GM23338 (cell line): ENCODE measurements around the gene PDYN. TPM values are rescaled to one million over a fixed set of nuclear protein-coding genes. Genes with fewer than 3 reads are reported as not detected.

Experiments used
- ATAC-seq: fragments of 200-7000 bp; cut with Tn5 transposase; 3 replicates; pipeline ENCODE4 v1.9.1; 2020
- DNase-seq: peaks from one replicate; pipeline ENCODE4 v3.0.0-alpha.2; 2015; ENCODE audit warnings: low spot score
- H2AFZ ChIP-seq: fragments of 200-600 bp; sonication (generic); 2 replicates; pipeline ENCODE4 v1.8.0; 2016; ENCODE audit warnings: antibody characterized with exemption, mild to moderate bottlenecking, moderate library complexity
- H3F3A ChIP-seq: fragments of 200-600 bp; sonication (generic); replicated peaks from 2 replicates; pipeline ENCODE4 v1.8.0; 2017; ENCODE audit warnings: antibody characterized with exemption, mixed run types, low read depth
- H3K27ac ChIP-seq: fragments of 200-600 bp; sonication (generic); 2 replicates; pipeline ENCODE4 v1.6.1; 2016; ENCODE audit warnings: low read depth
- H3K27me3 ChIP-seq: fragments of 200-600 bp; sonication (generic); 2 replicates; pipeline ENCODE4 v1.8.0; 2016; ENCODE audit warnings: mild to moderate bottlenecking, mixed run types, moderate library complexity; ENCODE audit not compliant: insufficient read depth
- H3K36me3 ChIP-seq: fragments of 200-600 bp; sonication (generic); 2 replicates; pipeline ENCODE4 v1.8.0; 2016; ENCODE audit warnings: mild to moderate bottlenecking; ENCODE audit not compliant: insufficient read depth
- H3K4me1 ChIP-seq: fragments of 200-600 bp; sonication (generic); 2 replicates; pipeline ENCODE4 v1.8.0; 2016; ENCODE audit warnings: mild to moderate bottlenecking, moderate library complexity; ENCODE audit not compliant: insufficient read depth
- H3K4me2 ChIP-seq: fragments of 200-600 bp; sonication (generic); 2 replicates; pipeline ENCODE4 v1.7.1; 2017; ENCODE audit warnings: mixed run types
- H3K4me3 ChIP-seq: fragments of 200-600 bp; sonication (generic); 2 replicates; pipeline ENCODE4 v1.6.1; 2016; ENCODE audit warnings: mixed run types
- H3K79me2 ChIP-seq: fragments of 200-600 bp; sonication (generic); replicated peaks from 2 replicates; pipeline ENCODE4 v1.8.0; 2017; ENCODE audit warnings: mild to moderate bottlenecking; ENCODE audit not compliant: insufficient read depth
- H3K9me2 ChIP-seq: fragments of 200-600 bp; sonication (generic); 2 replicates; pipeline ENCODE4 v1.8.0; 2017; ENCODE audit not compliant: insufficient read depth
- H4K20me1 ChIP-seq: fragments of 200-600 bp; sonication (generic); replicated peaks from 2 replicates; pipeline ENCODE4 v1.8.0; 2017; ENCODE audit warnings: mild to moderate bottlenecking; ENCODE audit not compliant: insufficient read depth
- H3K27ac Mint-ChIP-seq: 2 replicates; pipeline ENCODE4 v1.8.0; 2020; ENCODE audit warnings: inconsistent platforms, mild to moderate bottlenecking, moderate library complexity, mixed read lengths
- H3K27me3 Mint-ChIP-seq: 3 replicates; pipeline ENCODE4 v1.8.0; 2022; ENCODE audit warnings: low read depth, mild to moderate bottlenecking, moderate library complexity, mixed read lengths, inconsistent platforms; ENCODE audit not compliant: insufficient read depth, poor library complexity
- H3K36me3 Mint-ChIP-seq: 3 replicates; pipeline ENCODE4 v1.8.0; 2021; ENCODE audit warnings: low read depth, mild to moderate bottlenecking, inconsistent platforms, moderate library complexity, mixed read lengths
- H3K4me1 Mint-ChIP-seq: 3 replicates; pipeline ENCODE4 v1.8.0; 2020; ENCODE audit warnings: mild to moderate bottlenecking, inconsistent platforms, mixed read lengths
- H3K4me3 Mint-ChIP-seq: 3 replicates; pipeline ENCODE4 v1.8.0; 2021; ENCODE audit warnings: moderate library complexity, mild to moderate bottlenecking, inconsistent platforms, mixed read lengths
- H3K9me3 Mint-ChIP-seq: 3 replicates; pipeline ENCODE4 v1.8.0; 2020; ENCODE audit warnings: moderate library complexity, mild to moderate bottlenecking, inconsistent platforms, mixed read lengths
- CTCF ChIP-seq, 2 experiments: fragments of 200-600 bp in 1 of 2; sonication (generic) in 1 of 2; conservative IDR thresholded peaks; 2 replicates each; pipeline versions ENCODE4 v1.5.1 to v1.6.1; 2016 to 2017; ENCODE audit warnings: antibody characterized with exemption in 2 of 2, low read depth in 2 of 2, mild to moderate bottlenecking in 2 of 2, moderate library complexity in 1 of 2
- EZH2phosphoT487 ChIP-seq: fragments of 200-600 bp; sonication (generic); IDR thresholded peaks from one replicate; pipeline ENCODE4 v1.8.1; 2018; ENCODE audit warnings: antibody characterized with exemption; ENCODE audit not compliant: unreplicated experiment
- JUNB ChIP-seq: IDR thresholded peaks from one replicate; pipeline ENCODE4 v1.6.1; 2016; ENCODE audit warnings: antibody characterized with exemption; ENCODE audit not compliant: unreplicated experiment
- STAT1 ChIP-seq: IDR thresholded peaks from one replicate; pipeline ENCODE4 v1.6.1; 2016; ENCODE audit warnings: antibody characterized with exemption; ENCODE audit not compliant: unreplicated experiment
- ZNF114 ChIP-seq: fragments of 250-450 bp; sonication (Bioruptor Pico); IDR thresholded peaks from 2 replicates; pipeline ENCODE4 v1.5.0; 2020; ENCODE audit warnings: mild to moderate bottlenecking, moderate library complexity
- ZNF331 ChIP-seq: fragments of 250-450 bp; sonication (Bioruptor Pico); IDR thresholded peaks from 2 replicates; pipeline ENCODE4 v1.5.0; 2020; ENCODE audit warnings: low read depth, mild to moderate bottlenecking, moderate library complexity
- ZNF462 ChIP-seq: fragments of 250-450 bp; sonication (Bioruptor Pico); IDR thresholded peaks from 2 replicates; pipeline ENCODE4 v1.5.0; 2020; ENCODE audit warnings: mild to moderate bottlenecking, moderate library complexity
- polyA plus RNA-seq: library from polyadenylated mRNA; unstranded; fragments of >200 nt; fragmentation: Nextera tagmentation; extraction: Ambion mirVana; gene quantifications from 2 replicates; pipeline ENCODE4 v1.2.1, GENCODE V29; 2016
- total RNA-seq: library from RNA; depleted of rRNA; stranded (reverse); fragments of >200 nt; shearing (Covaris generic); gene quantifications from 2 replicates; pipeline ENCODE4 v1.2.3, GENCODE V29; 2014

Gene PDYN
- total and polyA plus RNA-seq, 2 experiments from 2014 or later = 0.21 to 0.24 TPM

GRCh38 chr20:2010533-2010932 lies 16.7 kb upstream of the PDYN start:
- DNase-seq = no peak
- no peak overlapping the region for H3K4me3 ChIP-seq
- H3K27ac Mint-ChIP-seq = no peak overlapping the region

More at GRCh38 chr20:2010533-2010932, 16.7 kb upstream of the PDYN start:
- TF ChIP-seq EZH2phosphoT487 = no peak
- TF ChIP-seq STAT1 = no peak
- TF ChIP-seq ZNF331 (CRISPR knock-in tag) = no peak
- TF ChIP-seq JUNB = no peak
- no peak for TF ChIP-seq ZNF462 (CRISPR knock-in tag)
- TF ChIP-seq ZNF114 (CRISPR knock-in tag) = no peak
- no peak for TF ChIP-seq CTCF (conservative IDR thresholded peaks at IDR 0.05; ENCODE audit: low read depth in 2 of 2)
- Histone ChIP-seq H3K4me1 (peaks cover 5% of the 10 kb centered on the region; the same call in 1 of the 2 replicates), H3K79me2 (no peaks in the 10 kb centered on the region), H3F3A (no peaks in the 10 kb centered on the region), H3K27ac (no peak overlapping the region), H3K27me3 (peaks cover 10% of the 10 kb centered on the region), H3K36me3 (no peaks in the 10 kb centered on the region), H3K9me2 (no peaks in the 10 kb centered on the region), H3K4me2 (no peak overlapping the region), H2AFZ (no peak overlapping the region), H4K20me1 (no peaks in the 10 kb centered on the region)
- Mint-ChIP-seq H3K27me3 (peaks cover 11% of the 10 kb centered on the region), H3K4me3 (no peak overlapping the region), H3K4me1 (peaks cover 15% of the 10 kb centered on the region; the same call in 2 of the 3 replicates), H3K9me3 (no peaks in the 10 kb centered on the region), H3K36me3 (no peaks in the 10 kb centered on the region)
- ATAC-seq = no peak
